ENCODE data around the gene KIF1A.
"Not testable (repeated sequence)": the region's sequence is repeated elsewhere in the genome, so short reads cannot be mapped to it uniquely, and the experiment has no call there.

Gene KIF1A

DNA sequence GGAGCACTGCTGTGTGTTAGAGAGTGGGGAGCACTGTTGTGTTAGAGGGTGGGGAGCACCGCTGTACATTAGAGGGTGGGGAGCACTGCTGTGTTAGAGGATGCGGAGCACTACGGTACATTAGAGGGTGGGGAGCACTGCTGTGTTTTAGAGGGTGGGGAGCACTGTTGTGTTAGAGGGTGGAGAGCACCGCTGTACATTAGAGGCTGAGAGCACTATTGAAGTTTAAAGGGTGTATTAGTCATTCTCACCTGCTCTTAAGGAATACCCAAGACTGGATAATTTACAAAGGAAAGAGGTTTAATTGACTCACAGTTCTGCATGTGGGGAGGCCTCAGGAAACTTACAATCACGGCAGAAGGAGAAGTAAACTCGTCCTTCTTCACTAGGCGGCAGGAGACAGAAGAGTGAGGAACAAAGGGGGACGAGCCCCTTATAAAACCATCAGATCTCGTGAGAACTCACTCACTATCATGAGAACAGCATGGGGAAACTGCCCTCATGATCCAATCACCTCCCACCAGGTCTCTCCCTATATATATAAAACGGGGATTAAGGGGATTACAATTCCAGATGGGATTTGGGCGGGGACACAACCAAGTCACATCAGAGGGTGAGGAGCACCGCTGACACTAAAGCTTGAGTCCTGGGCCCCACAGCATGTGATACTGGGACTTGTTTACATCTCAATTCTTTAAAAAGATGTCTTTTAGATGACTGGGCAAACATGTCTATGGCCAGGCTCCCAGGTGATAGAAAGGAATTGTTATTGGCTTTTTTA lies 29.1 kb upstream of the KIF1A start:
- DNase-seq: no peak

DNA sequence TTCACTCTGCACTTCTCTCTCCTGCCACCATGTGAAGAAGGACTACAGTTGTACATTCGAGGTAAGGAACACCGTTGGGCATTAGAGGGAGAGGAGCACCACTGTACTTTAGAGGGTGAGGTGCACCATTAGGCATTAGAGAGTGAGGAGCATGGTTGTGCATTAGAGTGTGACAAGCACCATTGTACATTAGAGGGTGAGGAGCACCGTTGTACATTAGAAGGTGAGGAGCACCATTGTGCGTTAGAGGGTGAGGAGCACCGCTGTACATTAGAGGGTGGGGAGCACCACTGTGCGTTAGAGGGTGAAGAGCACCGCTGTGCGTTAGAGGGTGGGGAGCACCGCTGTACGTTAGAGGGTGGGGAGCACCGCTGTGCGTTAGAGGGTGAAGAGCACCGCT lies 27.8 kb upstream of the KIF1A start:
- DNase-seq: no peak

DNA sequence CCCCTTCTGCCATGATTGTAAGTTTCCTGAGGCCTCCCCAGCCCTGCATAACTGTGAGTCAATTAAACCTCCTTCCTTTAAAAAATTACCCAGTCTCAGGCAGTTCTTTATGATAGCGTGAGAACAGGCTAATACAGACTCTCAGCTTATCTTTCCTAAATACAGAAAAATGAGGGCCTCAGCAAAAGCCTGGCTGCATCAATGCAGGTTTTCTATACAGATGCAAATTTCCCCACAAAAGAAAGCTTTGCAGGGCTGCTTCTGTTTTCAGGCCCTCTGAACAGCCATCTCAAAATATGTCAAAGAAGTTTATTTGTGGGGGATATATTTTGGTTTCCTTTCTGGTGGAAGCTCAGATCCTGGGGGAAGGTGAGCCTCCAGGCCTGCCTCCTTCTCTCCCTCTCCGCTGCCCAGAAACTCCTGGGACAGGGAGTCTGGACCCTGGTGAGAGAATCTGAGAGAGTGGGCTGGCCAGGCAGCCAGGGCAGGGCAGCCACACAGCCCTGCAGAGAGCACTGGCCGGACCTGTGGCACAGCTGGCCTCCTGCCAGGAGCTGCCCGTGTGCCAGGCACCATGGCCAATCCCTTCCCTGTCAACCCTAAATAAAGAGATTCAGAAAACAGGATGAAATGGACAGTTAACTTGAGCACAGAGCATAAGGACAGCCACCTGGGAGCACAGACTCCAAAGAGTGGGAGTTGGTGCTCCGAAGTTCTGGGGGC lies 27.0 kb upstream of the KIF1A start:
- peak in 3 of 56 donors; percentile 8 to 13 (median 12) for DNase-seq

DNA sequence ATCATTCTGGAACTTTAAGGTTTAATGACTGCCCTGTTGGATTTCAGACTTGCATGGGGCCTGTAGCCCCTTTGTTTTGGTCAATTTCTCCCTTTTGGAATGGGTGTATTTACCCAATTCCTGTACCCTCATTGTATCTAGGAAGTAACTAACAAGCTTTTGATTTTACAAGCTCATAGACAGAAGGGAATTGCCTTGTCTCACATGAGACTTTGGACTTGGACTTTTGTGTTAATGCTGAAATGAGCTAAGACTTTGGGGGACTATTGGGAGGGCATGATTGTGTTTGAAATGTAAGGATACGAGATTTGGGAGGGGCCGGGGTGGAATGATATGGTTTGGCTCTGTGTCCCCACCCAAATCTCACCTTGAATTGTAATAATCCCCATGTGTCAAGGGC lies 26.3 kb upstream of the KIF1A start:
- not testable (repeated sequence) for DNase-seq

DNA sequence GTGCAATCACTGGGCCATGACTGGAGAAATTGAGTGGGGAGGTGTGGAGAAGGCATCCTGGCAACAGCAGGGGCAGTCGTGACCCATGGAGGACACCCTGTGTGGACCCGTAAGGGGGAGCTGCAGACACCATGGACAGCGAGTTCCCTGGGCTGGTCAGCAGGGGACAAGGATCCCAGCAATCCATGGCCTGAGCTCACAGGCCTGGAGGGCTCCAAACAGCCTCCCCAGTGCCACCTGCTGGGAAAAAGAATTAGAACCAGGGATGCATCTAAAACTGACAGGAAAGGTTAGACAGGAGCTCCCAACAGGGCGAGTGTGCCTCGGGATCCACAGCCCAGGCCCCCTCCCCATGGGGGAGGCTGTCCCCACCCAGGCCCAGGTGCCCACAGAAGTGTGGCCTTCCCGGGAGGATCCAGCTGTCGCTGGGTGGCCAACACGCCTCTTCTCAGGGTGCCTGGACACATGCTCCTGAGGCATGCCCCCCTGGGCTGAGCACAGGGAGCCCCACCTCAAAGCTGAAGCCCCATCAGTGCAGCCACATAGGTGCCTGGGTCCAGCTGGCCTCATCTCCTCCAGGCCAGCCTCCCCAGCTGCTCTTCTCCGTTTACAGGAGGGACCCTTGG lies 20.5 kb upstream of the KIF1A start:
- DNase-seq: peak in 47 of 56 donors; percentile 13 to 82 (median 59)

DNA sequence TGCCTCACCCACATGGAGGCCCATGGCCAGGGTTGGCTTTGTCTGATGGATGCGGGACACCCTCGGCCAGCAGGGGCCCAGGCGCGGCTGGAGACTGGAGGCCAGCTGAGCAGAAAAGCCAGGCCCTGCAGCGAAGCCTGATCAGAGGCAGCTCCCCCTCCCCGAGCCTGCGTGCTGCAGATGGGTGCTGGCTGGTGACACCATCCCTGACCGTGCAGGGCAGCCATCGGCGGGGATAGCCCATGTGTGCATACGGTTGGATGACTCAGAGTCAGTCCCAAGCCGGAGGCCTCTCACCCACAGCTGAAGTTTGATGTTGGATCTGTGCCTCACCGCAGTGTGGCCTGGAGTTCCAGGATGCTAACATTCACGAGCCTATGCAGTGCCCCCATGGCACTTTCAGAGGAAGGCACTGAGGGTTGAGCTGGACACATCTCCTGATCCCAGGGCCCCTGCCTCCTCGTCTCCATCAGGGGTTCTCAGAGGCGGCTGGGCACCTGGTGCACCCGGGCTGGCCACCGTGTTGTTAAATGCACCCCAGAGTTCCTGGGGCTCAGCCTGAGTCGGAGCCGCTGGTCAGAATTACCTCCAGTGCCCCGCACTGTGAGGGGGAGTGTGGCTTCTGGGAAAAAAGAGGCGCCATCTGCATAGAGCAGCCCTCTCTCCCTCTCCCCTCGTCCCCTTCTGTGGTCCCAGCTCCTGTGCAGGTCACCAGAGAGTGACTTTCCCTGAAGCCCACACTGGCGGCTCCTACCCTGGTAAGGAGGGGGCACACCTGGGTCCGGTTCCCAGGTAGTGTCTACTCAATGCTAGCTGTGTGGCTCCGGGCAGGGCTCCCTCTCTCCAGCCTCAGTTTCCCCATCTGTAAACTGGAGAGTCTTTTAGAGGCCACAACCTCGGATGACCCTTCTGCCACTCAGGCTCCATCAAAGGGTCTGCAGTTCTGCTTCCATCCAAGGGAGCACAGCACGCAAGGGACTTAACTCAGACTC lies 19.4 kb upstream of the KIF1A start:
- peak in 1 of 56 donors; percentile 36 for DNase-seq

DNA sequence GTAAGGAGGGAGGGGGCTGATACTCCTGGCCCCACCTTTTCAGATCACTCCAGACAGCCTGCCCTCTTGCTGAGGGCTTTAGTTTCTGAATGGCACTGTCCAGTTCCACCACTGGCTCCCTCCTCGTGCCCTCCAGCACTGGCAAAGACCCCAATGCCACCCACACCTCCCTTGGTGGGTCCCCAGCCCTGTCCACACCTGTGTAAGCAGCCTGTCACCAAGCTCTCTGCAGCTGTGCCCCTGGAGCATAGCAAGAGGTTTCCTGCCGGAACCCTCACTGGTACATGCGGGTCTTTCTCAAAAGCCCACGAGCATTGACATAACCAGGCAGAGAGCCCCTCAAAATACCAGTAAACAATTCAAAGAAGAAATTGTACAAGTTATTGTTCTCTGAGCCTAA lies 17.6 kb upstream of the KIF1A start:
- DNase-seq: no peak

DNA sequence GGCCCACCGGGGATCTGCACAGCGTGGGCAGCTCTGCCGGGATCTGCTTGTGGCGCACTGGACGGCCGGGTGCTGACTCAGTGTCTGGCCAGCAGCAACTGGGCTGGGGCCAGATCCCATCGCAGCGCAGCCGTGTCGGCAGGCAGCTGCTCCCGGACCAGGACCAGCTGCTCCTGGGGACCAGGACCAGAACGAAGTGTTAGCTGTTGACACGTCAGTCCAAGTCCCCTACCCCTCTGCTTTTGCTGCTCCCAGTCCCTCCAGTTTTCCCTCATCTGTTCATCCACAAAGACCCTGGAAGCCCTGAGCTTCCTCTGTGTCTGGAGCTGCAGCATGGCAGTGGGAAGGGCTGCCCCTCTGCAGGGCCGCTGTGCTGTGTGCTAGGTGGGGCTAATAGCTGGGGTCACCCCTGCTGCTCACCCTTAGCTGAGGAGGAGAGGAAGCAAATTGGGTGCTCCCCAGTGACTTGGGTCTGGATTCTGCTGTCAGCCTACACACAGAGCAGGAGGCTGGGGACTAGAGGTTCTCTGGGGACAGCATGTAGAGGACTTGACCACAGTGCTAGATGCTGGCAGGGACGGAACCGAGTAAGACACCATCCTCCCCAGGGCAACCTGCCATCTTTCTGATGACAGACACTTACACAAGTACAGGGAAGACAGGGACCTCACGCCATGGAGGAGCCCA lies 16.9 kb upstream of the KIF1A start:
- DNase-seq: peak in 38 of 56 donors; percentile 9 to 73 (median 36)

DNA sequence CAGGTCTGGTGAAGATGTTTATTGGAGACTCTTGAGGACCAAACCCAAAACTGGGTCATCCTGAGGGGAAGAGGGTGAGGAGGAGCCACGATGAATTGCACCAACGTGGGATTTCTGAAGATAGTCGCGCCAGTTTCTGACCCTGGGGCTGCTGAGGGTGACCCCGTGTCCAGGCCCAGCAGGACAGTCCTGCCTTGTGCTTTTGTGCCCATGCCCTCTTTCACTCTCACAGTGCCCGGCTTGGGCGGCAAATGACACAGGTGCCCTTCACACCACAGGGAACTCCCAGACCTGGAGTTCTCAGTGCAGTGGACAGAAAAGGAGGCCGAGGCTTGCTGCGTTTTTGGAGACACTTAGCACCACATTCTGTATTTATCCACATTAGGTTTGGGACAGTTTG lies 15.5 kb upstream of the KIF1A start:
- DNase-seq: no peak

DNA sequence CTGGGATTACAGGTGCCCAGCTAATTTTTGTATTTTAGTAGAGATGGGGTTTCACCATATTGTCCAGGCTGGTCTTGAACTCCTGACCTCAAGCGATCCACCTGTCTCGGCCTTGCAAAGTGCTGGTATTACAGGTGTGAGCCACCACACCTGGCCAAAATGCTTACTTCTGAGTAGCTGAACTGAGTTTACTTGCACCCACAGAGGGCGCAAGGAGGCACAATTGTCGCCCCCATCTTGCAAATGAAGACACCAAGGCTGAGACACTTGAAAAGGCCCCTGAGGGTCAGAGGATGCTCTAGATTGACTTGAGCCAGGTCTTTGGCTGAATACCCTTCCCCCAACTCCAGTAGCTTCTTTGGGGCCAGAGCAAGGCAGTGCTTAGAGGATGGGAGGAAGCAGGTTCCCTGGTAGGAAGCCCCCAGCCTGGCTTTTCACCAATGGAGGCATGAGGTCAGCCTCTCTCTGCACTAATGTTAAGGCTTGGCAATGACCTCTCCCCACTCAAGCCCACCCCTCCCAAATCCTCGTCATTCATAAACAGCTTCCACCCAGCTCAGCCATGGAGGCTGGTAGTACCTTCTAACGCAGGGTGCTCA lies 14.5 kb upstream of the KIF1A start:
- DNase-seq: no peak

DNA sequence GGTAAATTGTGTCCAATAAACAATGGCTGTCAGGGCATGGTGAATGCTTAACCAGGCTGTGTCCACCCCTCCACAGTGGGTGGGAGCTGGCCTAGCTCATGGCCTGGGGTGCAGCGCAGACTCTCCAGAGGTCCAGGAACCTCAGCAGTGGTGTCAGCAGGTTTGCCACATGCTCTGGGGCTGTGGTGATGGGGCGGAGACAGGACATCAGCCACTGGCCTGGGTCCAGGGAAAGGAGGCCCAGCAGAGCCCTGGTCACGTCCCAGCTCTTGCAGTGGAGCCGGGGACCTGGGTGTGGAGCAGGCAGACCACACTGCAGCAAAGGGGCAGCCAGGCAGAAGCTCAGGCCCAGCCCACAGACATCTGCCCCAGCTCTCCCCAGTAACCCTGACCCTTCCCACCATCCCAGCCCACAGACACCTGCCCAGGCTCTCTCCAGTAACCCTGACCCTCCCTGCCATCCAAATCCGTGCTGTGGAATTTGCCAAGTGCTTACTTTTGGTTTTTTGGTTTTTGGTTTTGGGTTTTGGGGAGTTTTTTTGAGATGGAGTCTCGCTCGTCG lies 13.8 kb upstream of the KIF1A start:
- DNase-seq: no peak

DNA sequence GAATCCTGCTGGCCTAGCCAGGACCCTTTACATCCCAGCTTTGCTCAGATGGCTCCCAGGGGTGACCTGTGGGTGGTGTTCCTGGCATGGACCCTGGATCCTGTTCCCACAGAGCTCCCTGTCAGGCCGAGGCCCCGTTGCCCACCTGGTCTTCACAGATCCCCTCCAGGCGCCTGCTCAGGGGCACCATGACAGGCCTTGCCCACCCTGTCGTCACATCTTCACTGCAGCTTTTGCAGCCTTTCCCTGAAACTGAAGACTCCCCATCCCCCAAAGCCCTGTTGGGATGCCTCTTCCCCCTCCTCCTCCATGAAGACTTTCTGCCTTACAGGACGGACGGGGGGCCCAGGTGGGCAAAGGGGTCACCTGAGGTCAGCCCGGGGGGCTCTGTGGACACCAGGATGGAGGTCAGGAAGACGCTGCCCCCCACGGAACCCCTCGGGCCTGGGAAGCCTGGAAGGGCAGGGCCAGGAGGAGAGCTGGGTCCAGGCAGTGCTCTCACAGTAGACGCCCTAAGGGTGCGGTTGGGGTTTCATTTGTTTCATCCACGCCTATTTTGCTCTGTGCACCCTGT lies 13.0 kb upstream of the KIF1A start:
- peak in 1 of 56 donors; percentile 25 for DNase-seq

DNA sequence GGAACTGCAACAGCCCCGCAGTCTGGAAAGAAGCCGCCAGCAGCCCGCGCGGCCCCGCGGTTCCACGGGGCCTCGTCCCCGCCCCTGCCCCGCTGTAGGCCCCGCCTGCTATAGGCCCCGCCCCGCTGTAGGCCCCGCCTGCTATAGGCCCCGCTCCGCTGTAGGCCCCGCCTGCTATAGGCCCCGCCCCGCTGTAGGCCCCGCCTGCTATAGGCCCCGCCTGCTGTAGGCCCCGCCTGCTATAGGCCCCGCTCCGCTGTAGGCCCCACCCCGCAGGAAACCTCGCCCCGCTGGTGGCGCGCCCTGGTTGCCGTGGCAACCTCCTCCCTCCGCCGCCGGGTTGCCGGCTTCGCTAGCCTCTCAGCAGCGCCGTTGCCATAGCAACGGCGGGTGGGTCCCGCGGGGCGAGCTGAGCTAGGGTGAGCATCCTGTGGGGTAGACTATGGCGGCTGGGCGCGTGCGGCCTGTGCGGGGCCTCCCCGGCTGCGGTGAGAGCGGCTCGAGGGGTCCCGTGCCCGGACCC lies 12.2 kb upstream of the KIF1A start:
- peak; percentile 48 to 99 (median 93) for DNase-seq

DNA sequence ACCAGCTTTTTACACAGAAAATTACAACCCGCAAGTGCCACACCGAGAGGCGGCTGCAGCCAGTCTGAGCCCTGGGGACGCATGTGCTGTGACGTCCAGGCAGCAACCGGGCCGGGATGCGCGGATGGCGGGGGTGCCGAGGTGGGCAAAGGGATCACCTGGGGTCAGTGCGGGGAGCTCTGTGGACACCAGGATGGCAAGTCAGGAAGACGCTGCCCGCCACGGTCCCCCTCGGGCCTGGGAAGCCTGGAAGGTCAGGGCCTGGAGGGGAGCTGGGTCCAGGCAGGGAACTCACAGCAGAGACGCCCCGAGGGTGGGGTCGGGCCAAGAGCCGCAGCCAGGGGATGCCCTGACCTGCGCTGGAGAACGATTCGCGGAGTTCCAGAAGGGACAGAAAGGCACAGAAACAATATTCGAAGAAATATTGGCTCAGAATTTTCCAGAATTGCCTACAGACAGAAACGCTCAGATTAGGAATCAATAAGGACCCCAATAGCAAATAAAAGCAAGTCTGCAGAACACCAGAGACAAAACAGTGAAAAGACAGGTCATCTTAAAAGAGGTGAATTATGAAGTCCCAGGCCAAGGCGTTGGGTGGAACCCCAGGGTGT lies 11.7 kb upstream of the KIF1A start:
- no peak for DNase-seq

DNA sequence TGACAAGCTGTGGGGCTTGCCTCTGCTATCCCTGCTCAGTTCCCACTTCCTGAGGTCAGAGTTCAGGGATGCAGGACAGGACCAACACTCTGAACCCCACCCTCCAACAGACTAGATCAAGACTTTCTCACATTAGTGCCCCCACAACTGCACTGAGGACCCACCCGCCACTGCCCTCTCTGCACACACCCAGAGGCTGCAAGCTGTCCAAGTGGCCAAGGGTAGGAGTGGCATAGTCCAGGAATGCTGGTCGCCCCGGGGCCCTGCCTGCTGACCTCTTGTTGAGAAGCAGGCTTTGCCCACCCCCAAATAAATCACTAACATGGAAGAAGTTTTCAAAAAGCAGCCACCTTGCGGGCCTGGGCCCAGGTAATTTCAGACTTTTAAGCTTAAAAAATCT lies 5.5 kb upstream of the KIF1A start:
- no peak for DNase-seq

DNA sequence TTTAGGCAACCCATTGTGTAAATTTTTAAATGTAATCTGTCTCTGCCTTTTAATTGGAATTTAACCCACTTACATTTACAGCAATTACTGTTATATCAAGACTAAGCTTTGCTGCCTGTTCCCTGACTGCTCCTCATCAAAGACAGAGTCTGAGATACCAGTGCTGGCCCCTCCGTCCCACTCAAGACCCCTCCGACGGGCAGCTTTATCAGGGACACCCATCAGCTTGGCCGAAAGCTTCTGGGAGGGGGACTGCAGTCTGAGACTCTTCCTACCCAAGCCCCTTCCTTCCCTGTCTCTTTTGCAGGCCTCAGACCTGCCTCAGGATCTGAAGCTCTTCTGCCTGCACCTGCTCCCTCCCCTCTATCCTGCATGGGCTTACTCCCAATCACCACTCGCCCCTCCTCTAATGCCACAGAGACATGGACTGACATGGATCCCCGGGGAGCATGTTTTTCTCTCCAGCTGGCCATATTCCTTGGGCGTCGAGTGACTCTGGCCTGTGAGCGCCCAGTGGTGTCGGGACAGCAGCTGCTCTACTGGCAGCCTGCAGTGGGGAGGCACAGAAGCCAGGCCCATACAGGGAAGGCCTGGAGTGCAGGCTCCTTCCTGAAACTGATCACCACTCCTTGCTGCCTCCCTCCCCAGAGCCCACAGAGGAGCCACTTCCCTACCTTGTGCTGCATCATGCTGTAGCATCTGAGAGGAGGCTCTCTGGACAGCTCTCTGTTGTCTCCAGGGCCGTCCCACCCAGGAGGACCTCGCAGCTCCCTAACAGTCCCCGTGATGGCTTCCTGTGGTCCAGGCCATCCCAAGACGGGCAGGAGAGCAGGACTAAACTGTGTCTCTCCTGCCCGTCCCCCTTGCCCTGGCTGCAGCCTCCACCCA lies 3.7 kb upstream of the KIF1A start:
- DNase-seq: no peak

DNA sequence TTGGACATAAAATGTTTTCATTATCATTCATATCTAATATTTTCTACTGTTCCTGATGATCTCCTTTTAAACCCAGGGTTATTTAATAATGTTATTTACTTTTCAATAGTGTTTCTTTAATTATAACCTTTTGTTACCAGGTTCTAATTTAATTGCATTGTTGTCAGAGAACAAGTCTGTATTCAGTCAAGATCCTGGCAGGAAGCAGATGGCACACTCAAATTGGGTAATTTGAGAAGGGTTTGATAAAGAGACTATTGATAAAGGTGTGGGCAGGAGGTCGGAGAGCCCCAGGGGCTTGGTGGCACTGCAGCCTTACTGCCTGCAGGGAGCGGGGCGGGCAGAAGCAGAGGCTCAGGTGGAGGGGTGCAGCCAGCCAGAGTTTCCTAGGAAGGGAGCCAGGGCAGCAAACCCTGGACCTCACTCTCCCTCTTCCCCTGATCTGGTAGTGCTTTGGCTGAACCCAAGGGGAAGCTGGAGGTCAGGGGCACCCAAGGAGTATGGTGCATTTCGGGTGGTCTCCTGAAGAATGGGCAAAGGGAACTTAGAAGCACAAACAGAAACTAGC lies 2.3 kb upstream of the KIF1A start:
- DNase-seq: no peak

Measured in nucleus accumbens (tissue), 56 donors.